Tibial artery (tissue), 4 donors: ENCODE results near the gene MAPKAP1.

Source experiments
- DNase-seq, 2 donors: peaks; one replicate each; pipeline ENCODE4 v3.0.0-alpha.2; 2019
- H3K27ac ChIP-seq, 2 donors: fragments of 200-600 bp; sonication (generic) in 1 of 2; 1 replicate in 1 of 2; 2 replicates in 1 of 2; pipeline ENCODE4 v1.5.1; 2018 to 2019; ENCODE audit warnings: mild to moderate bottlenecking in 1 of 2
- H3K27me3 ChIP-seq, 2 donors: fragments of 200-600 bp; sonication (generic) in 1 of 2; one replicate each; pipeline versions ENCODE4 v1.5.1 to v1.6.0; 2016 to 2019
- H3K36me3 ChIP-seq, 3 donors: fragments of 200-600 bp; sonication (generic) in 2 of 3; one replicate each; pipeline ENCODE4 v1.5.1; 2016 to 2019; ENCODE audit warnings: mild to moderate bottlenecking in 2 of 3
- H3K4me1 ChIP-seq, 4 donors: fragments of 200-600 bp; sonication (generic) in 2 of 4; 1 replicate in 3 of 4; 2 replicates in 1 of 4; pipeline ENCODE4 v1.5.1; 2016 to 2019
- H3K4me3 ChIP-seq, 2 donors: fragments of 200-600 bp; sonication (generic) in 1 of 2; 1 replicate in 1 of 2; 2 replicates in 1 of 2; pipeline ENCODE4 v1.5.1; 2018 to 2019; ENCODE audit warnings: mild to moderate bottlenecking in 2 of 2
- H3K9me3 ChIP-seq, 3 donors: fragments of 200-600 bp; sonication (generic) in 1 of 3; one replicate each; pipeline ENCODE4 v1.5.1; 2016 to 2019
- intact Hi-C: fragments of 100-400 bp; cut with DNase I; formaldehyde crosslinking; loops from one replicate; pipeline ENCODE4 v1.15.0; 2023; ENCODE audit warnings: low total_unique reads
- TF ChIP-seq, protein P1 (sequence below), 2 experiments: fragments of 200-600 bp in 1 of 2; fragments of 450-650 bp in 1 of 2; IDR thresholded peaks; one replicate each; pipeline ENCODE4 v1.5.1; 2017 to 2019; ENCODE audit warnings: antibody characterized with exemption in 2 of 2, mild to moderate bottlenecking in 1 of 2, moderate library complexity in 1 of 2

MAPKAP1 gene

DNA sequence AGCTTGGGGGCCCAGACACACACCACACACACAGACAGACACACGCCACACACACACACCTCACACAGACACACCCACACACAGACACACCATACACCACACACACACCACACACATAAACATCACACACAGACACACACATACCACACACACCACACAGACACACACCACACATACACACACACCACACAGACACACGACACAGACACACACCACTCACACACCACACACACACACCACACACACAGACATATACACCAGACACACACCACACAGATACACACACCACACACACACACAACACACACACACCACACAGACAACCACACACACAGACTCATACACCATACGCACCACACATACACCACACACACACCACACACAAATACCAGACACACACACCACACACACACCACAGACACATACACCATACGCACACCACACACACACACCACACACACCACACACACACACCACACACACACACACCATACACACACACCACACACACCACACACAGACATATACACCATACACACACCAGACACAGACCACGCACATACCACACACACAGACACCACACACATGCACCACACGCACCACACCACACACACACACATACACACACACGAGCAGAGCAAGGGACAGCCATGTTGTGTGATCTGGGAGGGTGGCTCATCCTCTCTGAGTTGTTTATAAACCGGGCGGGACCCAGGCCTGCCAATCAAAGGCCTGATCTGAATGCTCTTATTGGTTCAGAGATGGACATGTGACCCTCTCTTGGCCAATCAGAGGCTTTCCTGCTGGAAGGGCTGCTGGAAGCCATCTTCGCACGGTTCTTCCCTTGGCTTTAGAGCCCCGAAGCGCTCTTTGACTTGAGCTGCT is 297.1 kb downstream of the MAPKAP1 start:
- no peaks in the 10 kb centered on the region for H3K9me3 ChIP-seq
- H3K27ac ChIP-seq = no peak overlapping the region
- H3K27me3 ChIP-seq = peaks cover 0 to 23% of the 10 kb centered on the region in 2 donors
- intact Hi-C loops = loop anchor here (5.0 kb wide), 2 partner anchors 222 to 822 kb away; no protein-coding TSS in a partner anchor
- peak in 1 of 2 donors; percentile 30 for DNase-seq
- H3K36me3 ChIP-seq = no peaks in the 10 kb centered on the region
- H3K4me3 ChIP-seq = peak overlapping the region in 1 of 2 donors; percentile 20
- H3K4me1 ChIP-seq = peaks cover 0 to 14% (median 13%) of the 10 kb centered on the region in 4 donors
- TF ChIP-seq, protein P1, sequence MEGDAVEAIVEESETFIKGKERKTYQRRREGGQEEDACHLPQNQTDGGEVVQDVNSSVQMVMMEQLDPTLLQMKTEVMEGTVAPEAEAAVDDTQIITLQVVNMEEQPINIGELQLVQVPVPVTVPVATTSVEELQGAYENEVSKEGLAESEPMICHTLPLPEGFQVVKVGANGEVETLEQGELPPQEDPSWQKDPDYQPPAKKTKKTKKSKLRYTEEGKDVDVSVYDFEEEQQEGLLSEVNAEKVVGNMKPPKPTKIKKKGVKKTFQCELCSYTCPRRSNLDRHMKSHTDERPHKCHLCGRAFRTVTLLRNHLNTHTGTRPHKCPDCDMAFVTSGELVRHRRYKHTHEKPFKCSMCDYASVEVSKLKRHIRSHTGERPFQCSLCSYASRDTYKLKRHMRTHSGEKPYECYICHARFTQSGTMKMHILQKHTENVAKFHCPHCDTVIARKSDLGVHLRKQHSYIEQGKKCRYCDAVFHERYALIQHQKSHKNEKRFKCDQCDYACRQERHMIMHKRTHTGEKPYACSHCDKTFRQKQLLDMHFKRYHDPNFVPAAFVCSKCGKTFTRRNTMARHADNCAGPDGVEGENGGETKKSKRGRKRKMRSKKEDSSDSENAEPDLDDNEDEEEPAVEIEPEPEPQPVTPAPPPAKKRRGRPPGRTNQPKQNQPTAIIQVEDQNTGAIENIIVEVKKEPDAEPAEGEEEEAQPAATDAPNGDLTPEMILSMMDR (IDR thresholded peaks at IDR 0.05) = no peak

DNA sequence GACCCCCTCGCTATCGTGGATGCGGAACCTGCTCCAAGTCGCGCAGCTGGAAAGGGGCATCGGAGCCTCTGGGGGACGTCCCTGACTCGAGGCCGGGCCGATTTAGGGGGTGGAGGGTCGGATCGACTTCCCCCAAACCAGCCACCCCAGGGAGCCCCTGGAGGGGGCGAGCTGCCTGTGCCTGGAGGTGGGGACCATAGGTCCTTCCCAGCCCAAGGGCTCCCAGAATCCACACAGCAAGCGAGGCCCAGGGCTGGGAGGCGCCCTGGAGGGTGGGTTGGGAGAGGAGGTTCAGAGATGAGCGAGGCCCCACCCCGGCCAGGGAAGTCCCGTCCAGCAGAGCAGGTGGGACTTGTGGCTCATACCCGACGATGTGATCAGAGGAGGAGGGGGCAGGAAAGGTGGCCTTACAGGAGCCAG is 297.8 kb downstream of the MAPKAP1 start:
- H3K4me3 ChIP-seq = no peak overlapping the region
- no peaks in the 10 kb centered on the region for H3K36me3 ChIP-seq
- H3K9me3 ChIP-seq = no peaks in the 10 kb centered on the region
- TF ChIP-seq, protein P1 (IDR thresholded peaks at IDR 0.05) = no peak
- H3K27ac ChIP-seq = no peak overlapping the region
- H3K4me1 ChIP-seq = peaks cover 0 to 14% (median 13%) of the 10 kb centered on the region in 4 donors
- DNase-seq = no peak
- peaks cover 0 to 23% of the 10 kb centered on the region in 2 donors for H3K27me3 ChIP-seq
- intact Hi-C loops = loop anchor here (5.0 kb wide), 2 partner anchors 223 to 823 kb away; no protein-coding TSS in a partner anchor

GRCh38 chr9:125407974-125408900 is 298.8 kb downstream of the MAPKAP1 start:
- peak; percentile 58 to 80 for DNase-seq
- no peaks in the 10 kb centered on the region for H3K36me3 ChIP-seq
- H3K4me1 ChIP-seq = peaks cover 0 to 14% (median 13%) of the 10 kb centered on the region in 4 donors
- H3K9me3 ChIP-seq = no peaks in the 10 kb centered on the region
- peak overlapping the region; percentile 49 to 57 for H3K4me3 ChIP-seq
- no peak overlapping the region for H3K27ac ChIP-seq
- intact Hi-C loops = loop anchor here (5.0 kb wide), 2 partner anchors 224 to 824 kb away; no protein-coding TSS in a partner anchor
- TF ChIP-seq, protein P1 (IDR thresholded peaks at IDR 0.05) = peak; percentile 87 to 93
- H3K27me3 ChIP-seq = peaks cover 0 to 23% of the 10 kb centered on the region in 2 donors

- no peak overlapping the region for H3K27ac ChIP-seq
- H3K9me3 ChIP-seq = no peaks in the 10 kb centered on the region
- H3K4me1 ChIP-seq = peaks cover 0 to 14% (median 13%) of the 10 kb centered on the region in 4 donors
- peaks cover 0 to 23% of the 10 kb centered on the region in 2 donors for H3K27me3 ChIP-seq
- H3K36me3 ChIP-seq = no peaks in the 10 kb centered on the region
- peak overlapping the region; percentile 49 to 57 for H3K4me3 ChIP-seq
- TF ChIP-seq, protein P1 (IDR thresholded peaks at IDR 0.05) = no peak
- intact Hi-C loops = loop anchor here (5.0 kb wide), 2 partner anchors 225 to 825 kb away; no protein-coding TSS in a partner anchor
- no peak for DNase-seq
Measured at GRCh38 chr9:125407432-125407973, 299.5 kb downstream of the MAPKAP1 start.

GRCh38 chr9:125406810-125407087 is 300.3 kb downstream of the MAPKAP1 start:
- DNase-seq = no peak
- TF ChIP-seq, protein P1 (IDR thresholded peaks at IDR 0.05) = no peak
- Histone ChIP-seq H3K4me1 (peaks cover 0 to 14% (median 13%) of the 10 kb centered on the region in 4 donors), H3K36me3 (no peaks in the 10 kb centered on the region), H3K27ac (no peak overlapping the region), H3K27me3 (peaks cover 0 to 23% of the 10 kb centered on the region in 2 donors), H3K9me3 (no peaks in the 10 kb centered on the region), H3K4me3 (no peak overlapping the region)
- intact Hi-C loops = loop anchor here (5.0 kb wide), 2 partner anchors 226 to 826 kb away; no protein-coding TSS in a partner anchor
